Peyer's patch (tissue), 4 donors: ENCODE results near the gene BCL6B.

Source experiments
- CTCF ChIP-seq, 6 experiments: fragments of 450-650 bp in 4 of 6; fragments of 200-600 bp in 2 of 6; sonication (generic) in 1 of 6; IDR thresholded peaks; one replicate each; pipeline ENCODE4 v1.5.1; 2017 to 2019; ENCODE audit warnings: antibody characterized with exemption in 6 of 6, mild to moderate bottlenecking in 3 of 6, moderate library complexity in 1 of 6
- POLR2A ChIP-seq, 2 donors: fragments of 450-650 bp; IDR thresholded peaks; one replicate each; pipeline ENCODE4 v1.5.1; 2017; ENCODE audit warnings: antibody characterized with exemption in 2 of 2, mild to moderate bottlenecking in 2 of 2, moderate library complexity in 2 of 2

- no peak for TF ChIP-seq POLR2A (IDR thresholded peaks at IDR 0.05)
- TF ChIP-seq CTCF (IDR thresholded peaks at IDR 0.05) = no peak
These were observed 47.9 kb downstream of the BCL6B start for GRCh38 chr17:7070712-7071111.
